Bronchial epithelial cell (primary cell): ENCODE measurements around the gene PHOX2A. TPM values are rescaled to one million over a fixed set of nuclear protein-coding genes. Genes with fewer than 3 reads are reported as not detected.

ENCODE experiments used
- DNase-seq: peaks from one replicate; pipeline ENCODE4 v3.0.0-alpha.2; 2010; ENCODE audit warnings: low read depth
- FAIRE-seq: peaks from 2 replicates; lab custom pipeline; 2011; peaks lifted over from hg19 to GRCh38; lab: Jason Lieb, UNC
- H3K27me3 ChIP-seq: 2 replicates; pipeline ENCODE4 v1.5.1; 2011; ENCODE audit warnings: low read length; ENCODE audit not compliant: control insufficient read depth, insufficient read depth
- H3K36me3 ChIP-seq: 2 replicates; pipeline ENCODE4 v1.5.1; 2011; ENCODE audit warnings: low read length; ENCODE audit not compliant: control insufficient read depth, insufficient read depth
- H3K4me3 ChIP-seq: 2 replicates; pipeline ENCODE4 v1.5.1; 2011; ENCODE audit warnings: mild to moderate bottlenecking, low read depth, low read length, control low read depth
- CTCF ChIP-seq: IDR thresholded peaks from 2 replicates; pipeline ENCODE4 v1.5.1; 2011; ENCODE audit warnings: mild to moderate bottlenecking, moderate library complexity, low read length, control low read depth, inconsistent platforms; ENCODE audit not compliant: insufficient read depth, severe bottlenecking
- total RNA-seq: library from RNA; depleted of rRNA; stranded (reverse); fragments of >200 nt; gene quantifications from 2 replicates; pipeline ENCODE4 v1.2.1, GENCODE V29; 2014

The PHOX2A gene
- total RNA-seq, 1 donor from 2014 or later = not detected

- no peak for TF ChIP-seq CTCF
- DNase-seq (no peak), FAIRE-seq (no peak)
- peaks cover 25% of the 10 kb centered on the region for H3K27me3 ChIP-seq
- H3K36me3 ChIP-seq = no peaks in the 10 kb centered on the region
- H3K4me3 ChIP-seq = no peak overlapping the region
Measured at GRCh38 chr11:72249961-72250360, 6.0 kb upstream of the PHOX2A start.

- no peak for TF ChIP-seq CTCF
- no peaks in the 10 kb centered on the region for H3K36me3 ChIP-seq
- DNase-seq = no peak
- peaks cover 41% of the 10 kb centered on the region for H3K27me3 ChIP-seq
- FAIRE-seq = no peak
- no peak overlapping the region for H3K4me3 ChIP-seq
Measured at GRCh38 chr11:72247584-72247983, 3.6 kb upstream of the PHOX2A start.

GRCh38 chr11:72245263-72245816 lies 1.4 kb upstream of the PHOX2A start:
- Histone ChIP-seq H3K36me3 (no peaks in the 10 kb centered on the region), H3K4me3 (no peak overlapping the region), H3K27me3 (peaks cover 56% of the 10 kb centered on the region)
- no peak for TF ChIP-seq CTCF
- DNase-seq (no peak), FAIRE-seq (no peak)

- no peak for DNase-seq
- H3K27me3 ChIP-seq = peaks cover 59% of the 10 kb centered on the region
- TF ChIP-seq CTCF = no peak
- H3K36me3 ChIP-seq = no peaks in the 10 kb centered on the region
- H3K4me3 ChIP-seq = no peak overlapping the region
- FAIRE-seq = no peak
Measured at GRCh38 chr11:72244361-72245262, 636 bp upstream of the PHOX2A start.

GRCh38 chr11:72243173-72244059 lies 560 bp downstream of the PHOX2A start:
- H3K4me3 ChIP-seq = no peak overlapping the region
- H3K27me3 ChIP-seq = peaks cover 55% of the 10 kb centered on the region
- no peak for DNase-seq
- FAIRE-seq = no peak
- TF ChIP-seq CTCF = no peak
- no peaks in the 10 kb centered on the region for H3K36me3 ChIP-seq
